H54 (cell line): ENCODE results near the gene PPP4R1.
"Not testable (repeated sequence)": the region's sequence is repeated elsewhere in the genome, so short reads cannot be mapped to it uniquely, and the experiment has no call there.

Experiments
- DNase-seq: peaks from one replicate; pipeline ENCODE4 v3.0.0; 2011; ENCODE audit warnings: low spot score, mixed read lengths; ENCODE audit not compliant: insufficient read length
- FAIRE-seq: peaks from 3 replicates; lab custom pipeline; 2011; peaks lifted over from hg19 to GRCh38; lab: Jason Lieb, UNC
- POLR2A ChIP-seq: IDR thresholded peaks from 2 replicates; pipeline ENCODE4 v1.6.1; 2011; ENCODE audit warnings: low read depth, mild to moderate bottlenecking, low read length

PPP4R1 gene

GRCh38 chr18:9614401-9615279, at the start of gene PPP4R1:
Gene PPP4R1, minus strand, starts transcription at chr18:9614559. Its CDS starts 75 bp downstream, at chr18:9614484.
- FAIRE-seq (no peak), DNase-seq (peak; percentile 49)
- TF ChIP-seq POLR2A, result peak; percentile 37

- no peak for TF ChIP-seq POLR2A
- DNase-seq, result no peak
- no peak for FAIRE-seq
Observed at GRCh38 chr18:9663377-9663776, 49.0 kb upstream of the PPP4R1 start.

- FAIRE-seq (no peak), DNase-seq (no peak)
- no peak for TF ChIP-seq POLR2A
Observed at GRCh38 chr18:9661564-9661963, 47.2 kb upstream of the PPP4R1 start.

GRCh38 chr18:9659499-9660375, 45.4 kb upstream of the PPP4R1 start:
- no peak for DNase-seq
- TF ChIP-seq POLR2A, result no peak
- no peak for FAIRE-seq

- TF ChIP-seq POLR2A, result no peak
- DNase-seq (no peak), FAIRE-seq (no peak)
Observed at GRCh38 chr18:9658087-9658641, 43.8 kb upstream of the PPP4R1 start.

- no peak for DNase-seq
- no peak for TF ChIP-seq POLR2A
- FAIRE-seq, result no peak
Observed at GRCh38 chr18:9655232-9655767, 40.9 kb upstream of the PPP4R1 start.

GRCh38 chr18:9653390-9653789, 39.0 kb upstream of the PPP4R1 start:
- no peak for FAIRE-seq
- TF ChIP-seq POLR2A, result no peak
- DNase-seq, result no peak

- FAIRE-seq (no peak), DNase-seq (no peak)
- no peak for TF ChIP-seq POLR2A
Observed at GRCh38 chr18:9649164-9649540, 34.8 kb upstream of the PPP4R1 start.

GRCh38 chr18:9648431-9649163, 34.2 kb upstream of the PPP4R1 start:
- TF ChIP-seq POLR2A, result no peak
- DNase-seq (no peak), FAIRE-seq (no peak)

GRCh38 chr18:9647496-9648323, 33.4 kb upstream of the PPP4R1 start:
- DNase-seq, result no peak
- no peak for FAIRE-seq
- TF ChIP-seq POLR2A, result no peak

GRCh38 chr18:9643549-9643948, 29.2 kb upstream of the PPP4R1 start:
- TF ChIP-seq POLR2A, result no peak
- DNase-seq (peak; percentile 61), FAIRE-seq (peak; percentile 97)

GRCh38 chr18:9642799-9643462, 28.6 kb upstream of the PPP4R1 start:
- TF ChIP-seq POLR2A, result no peak
- peak; percentile 11 for FAIRE-seq
- no peak for DNase-seq

GRCh38 chr18:9641081-9641480, 26.7 kb upstream of the PPP4R1 start:
- not testable (repeated sequence) for DNase-seq, FAIRE-seq
